Erythroblast (primary cell): ENCODE data around the gene SLC22A23.

ENCODE experiments used
- GATA1 ChIP-seq: IDR thresholded peaks from 2 replicates; pipeline ENCODE4 v1.6.1; 2011; ENCODE audit warnings: low read depth, mild to moderate bottlenecking, control low read depth, low read length, moderate library complexity
- POLR2A ChIP-seq: IDR thresholded peaks from 2 replicates; pipeline ENCODE4 v1.6.1; 2011; ENCODE audit warnings: mild to moderate bottlenecking, low read length

DNA sequence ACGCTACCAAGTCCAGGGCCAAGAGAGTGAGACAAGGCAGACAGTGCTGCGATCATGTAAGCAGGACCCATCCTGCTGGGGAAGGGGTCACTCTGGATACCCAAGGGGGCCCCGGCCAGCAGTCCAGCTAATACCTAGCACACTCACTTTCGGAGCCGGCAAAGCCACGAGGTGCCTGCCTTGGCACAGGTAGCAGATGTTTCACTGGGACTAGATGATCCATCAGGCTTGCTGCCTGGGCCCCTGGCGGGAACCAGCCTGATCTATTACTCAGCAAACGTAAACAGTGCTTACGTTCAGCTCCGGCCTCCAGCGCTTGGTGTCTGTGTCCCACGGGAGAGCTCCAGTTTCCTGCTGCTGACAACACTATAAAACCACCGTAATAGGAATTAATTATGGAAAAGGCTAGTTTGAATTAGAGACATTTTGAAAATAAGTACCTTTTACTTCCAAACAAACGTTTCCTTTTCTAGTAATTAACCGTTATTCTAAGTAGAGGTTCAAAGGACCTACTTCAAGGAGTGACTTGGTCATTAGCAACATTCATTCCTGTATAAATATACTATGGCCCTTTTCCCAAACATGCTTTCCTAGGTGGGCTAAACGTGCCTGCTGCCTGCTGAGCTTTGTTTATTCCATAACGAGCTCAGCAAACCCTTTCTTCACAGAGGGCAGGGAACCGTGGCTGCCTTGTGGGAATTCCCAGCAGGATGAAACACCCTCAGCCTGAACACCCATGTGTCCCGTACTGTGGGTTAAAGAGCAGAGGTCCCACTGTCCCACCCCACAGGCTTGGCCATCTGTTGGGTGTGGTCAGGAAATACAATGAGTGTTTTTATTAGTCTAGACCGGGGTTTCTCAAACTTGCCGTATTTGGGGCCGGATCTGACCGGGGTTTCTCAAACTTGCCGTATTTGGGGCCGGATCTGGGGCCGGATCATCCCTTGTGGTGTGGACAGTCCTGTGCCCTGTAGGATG, 18.4 kb downstream of the SLC22A23 start:
- TF ChIP-seq POLR2A (no peak), GATA1 (no peak)
